RCC 7860 (cell line): ENCODE measurements around the gene SIRPG.
"Not testable (repeated sequence)": the region's sequence is repeated elsewhere in the genome, so short reads cannot be mapped to it uniquely, and the experiment has no call there.

Experiments used
- DNase-seq: peaks from one replicate; pipeline ENCODE4 v3.0.0-alpha.2; 2015; ENCODE audit warnings: low spot score
- FAIRE-seq: peaks from 2 replicates; lab custom pipeline; 2012; peaks lifted over from hg19 to GRCh38; lab: Jason Lieb, UNC

The SIRPG gene

GRCh38 chr20:1608678-1609347, 48.8 kb downstream of the SIRPG start:
- DNase-seq, FAIRE-seq: not testable (repeated sequence)

GRCh38 chr20:1600736-1601135, 56.8 kb downstream of the SIRPG start:
- FAIRE-seq (no peak), DNase-seq (no peak)

DNA sequence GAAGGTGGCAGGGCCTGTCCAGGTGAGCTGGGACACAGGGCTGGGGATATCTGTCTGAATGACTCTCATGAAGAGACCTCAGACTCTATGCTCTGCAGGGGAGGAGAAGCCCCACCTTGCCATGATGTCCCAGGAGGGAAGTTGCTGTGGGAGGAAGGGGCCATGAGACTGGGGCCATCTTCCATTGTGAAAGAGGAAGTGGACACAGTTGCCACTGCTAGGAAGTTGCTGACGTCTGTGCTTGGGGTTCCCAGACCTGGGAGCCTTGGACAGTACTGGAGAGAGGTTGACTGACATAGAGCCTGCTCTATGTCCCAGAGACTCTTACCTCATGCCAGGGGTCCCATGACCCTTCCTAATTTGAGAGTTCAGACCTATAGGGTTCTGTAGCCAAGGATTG, 62.2 kb downstream of the SIRPG start:
- DNase-seq (no peak), FAIRE-seq (no peak)

DNA sequence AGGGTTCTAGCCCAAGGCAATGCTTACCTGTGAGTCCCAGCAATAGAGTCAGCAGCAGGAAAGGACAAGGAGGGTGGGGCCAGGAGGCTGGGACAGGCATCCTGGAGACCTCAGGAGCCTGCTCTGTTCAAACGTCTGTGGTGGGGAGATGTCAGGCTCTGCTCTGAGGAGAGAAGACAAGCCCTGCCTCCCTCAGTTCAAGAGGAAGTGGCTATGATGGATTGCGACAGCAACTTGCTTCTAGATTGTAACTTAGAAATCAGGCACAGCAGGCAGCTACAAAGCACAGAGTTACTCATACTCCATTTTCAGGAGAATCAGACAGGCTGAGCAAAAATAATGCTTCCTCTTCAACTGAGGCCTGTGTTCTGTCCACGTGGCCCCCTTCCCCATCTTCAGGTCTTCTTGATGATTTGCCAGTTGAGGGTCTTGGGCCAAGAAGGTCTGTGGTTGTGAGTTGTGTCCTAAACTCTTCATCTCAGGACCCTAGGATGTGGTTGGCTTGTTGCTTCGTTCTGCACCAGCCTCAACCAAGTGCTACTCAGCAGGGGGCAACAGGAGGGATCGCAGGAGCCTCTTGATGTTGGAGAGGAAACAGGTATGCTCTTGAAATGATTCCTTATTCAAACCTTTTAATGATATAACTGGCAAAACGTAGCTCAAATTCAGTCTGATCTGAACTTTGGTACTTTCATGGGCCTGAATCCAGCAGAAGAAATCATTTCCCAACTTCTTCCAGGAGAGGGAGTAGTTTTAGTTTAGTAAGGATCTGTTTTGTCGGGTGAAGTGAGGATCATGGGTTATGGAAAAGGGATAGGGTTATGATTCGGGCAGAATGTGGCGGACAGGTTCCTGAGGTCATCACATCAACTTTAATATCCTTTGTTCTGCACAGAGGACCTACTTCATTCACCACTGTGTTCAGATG, 68.8 kb downstream of the SIRPG start:
- DNase-seq (peak; percentile 10), FAIRE-seq (no peak)

GRCh38 chr20:1587781-1588532, 69.6 kb downstream of the SIRPG start:
- DNase-seq = no peak
- FAIRE-seq = no peak

DNA sequence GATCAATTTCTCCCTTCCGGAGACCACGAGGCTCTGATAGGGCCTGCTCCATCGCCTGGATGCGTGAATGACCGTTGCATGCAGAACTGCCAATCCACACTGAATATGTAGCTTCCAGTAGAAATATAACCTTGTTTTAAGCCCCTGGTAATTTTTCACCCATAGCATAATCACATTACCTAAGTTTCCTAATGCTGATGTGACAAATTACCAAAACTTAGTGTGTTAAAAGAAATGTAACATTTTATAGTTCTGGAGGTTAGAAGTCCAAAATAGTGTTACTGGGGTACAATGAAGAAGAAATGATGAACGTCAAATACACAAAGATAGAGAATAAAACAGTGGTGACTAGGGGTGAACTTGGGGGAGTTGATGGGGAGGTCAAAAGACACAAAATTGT, 78.1 kb downstream of the SIRPG start:
- no peak for FAIRE-seq

More for the DNA sequence above, 78.1 kb downstream of the SIRPG start:
- no peak for DNase-seq
